Measurements from ENCODE around the gene SUCO. TPM values are rescaled to one million over a fixed set of nuclear protein-coding genes. Genes with fewer than 3 reads are reported as not detected.

SUCO gene
- total RNA-seq, 1 experiment from 2014 or later: 37.4 TPM

GRCh38 chr1:172613294-172613693 lies 80.3 kb downstream of the SUCO start:
- POLR2A ChIA-PET: no interaction called here
- CTCF ChIA-PET: no interaction called here
- no peaks in the 10 kb centered on the region for H3K27me3 Mint-ChIP-seq (ENCODE audit: low read depth)
- peaks cover 44% of the 10 kb centered on the region for H3K36me3 Mint-ChIP-seq
- H3K4me3 Mint-ChIP-seq: no peak overlapping the region
- ATAC-seq (no peak), DNase-seq (ENCODE audit: low spot score) (no peak)
- TF ChIP-seq ZNF423 (CRISPR knock-in tag; IDR thresholded peaks at IDR 0.05) (no peak), GABPB1 (CRISPR knock-in tag; IDR thresholded peaks at IDR 0.05) (no peak), USF1 (CRISPR knock-in tag; IDR thresholded peaks at IDR 0.05) (no peak), NR3C1 (CRISPR knock-in tag; conservative IDR thresholded peaks at IDR 0.05; ENCODE audit: low read depth) (no peak), CREB1 (CRISPR knock-in tag; IDR thresholded peaks at IDR 0.05) (no peak), ZNF232 (CRISPR knock-in tag; IDR thresholded peaks at IDR 0.05) (no peak), NR2C2 (CRISPR knock-in tag; IDR thresholded peaks at IDR 0.05) (no peak), IRF1 (CRISPR knock-in tag; IDR thresholded peaks at IDR 0.05) (no peak), KAT7 (CRISPR knock-in tag; IDR thresholded peaks at IDR 0.05; ENCODE audit: borderline replicate concordance) (no peak)
- H3K9me3 Mint-ChIP-seq: peaks cover 39% of the 10 kb centered on the region
- no peak overlapping the region for H3K27ac Mint-ChIP-seq
- peaks cover 9% of the 10 kb centered on the region for H3K4me1 Mint-ChIP-seq

DNA sequence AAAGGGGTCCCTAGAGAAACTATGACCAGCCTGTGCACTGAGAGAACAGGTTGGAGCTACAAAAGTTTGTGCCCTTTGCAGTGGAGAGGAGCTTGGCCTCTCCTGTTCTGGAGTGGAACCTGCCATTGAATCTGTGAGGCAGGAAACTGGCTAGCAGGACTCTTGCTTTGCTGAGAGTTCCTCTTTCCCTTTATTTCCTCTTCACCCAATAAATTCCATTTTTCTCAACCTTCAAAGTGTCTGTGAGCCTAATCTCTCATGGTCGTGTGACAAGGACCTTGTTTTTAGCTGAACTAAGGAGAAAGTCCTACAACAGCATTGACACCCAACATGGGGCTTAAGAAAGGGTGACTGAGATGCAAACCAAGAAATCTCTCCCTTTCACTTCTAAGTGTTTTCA lies 83.2 kb downstream of the SUCO start:
- H3K27me3 Mint-ChIP-seq (ENCODE audit: low read depth): no peaks in the 10 kb centered on the region; the same call in 1 of the 2 replicates
- ChIA-PET POLR2A (no interaction called here), CTCF (no interaction called here)
- peaks cover 55% of the 10 kb centered on the region for H3K36me3 Mint-ChIP-seq
- H3K4me1 Mint-ChIP-seq: peaks cover 9% of the 10 kb centered on the region
- H3K27ac Mint-ChIP-seq: no peak overlapping the region
- H3K4me3 Mint-ChIP-seq: no peak overlapping the region
- DNase-seq (ENCODE audit: low spot score): no peak
- H3K9me3 Mint-ChIP-seq: peaks cover 66% of the 10 kb centered on the region
- TF ChIP-seq JUN (CRISPR knock-in tag; IDR thresholded peaks at IDR 0.05) (no peak), IRF2 (CRISPR knock-in tag; IDR thresholded peaks at IDR 0.05; ENCODE audit: borderline replicate concordance, low read depth) (no peak), EMX1 (CRISPR knock-in tag; IDR thresholded peaks at IDR 0.05) (no peak), KAT7 (CRISPR knock-in tag; IDR thresholded peaks at IDR 0.05; ENCODE audit: borderline replicate concordance) (no peak), MYBL2 (CRISPR knock-in tag; IDR thresholded peaks at IDR 0.05) (no peak), ZNF138 (CRISPR knock-in tag; conservative IDR thresholded peaks at IDR 0.05) (no peak), SMAD4 (CRISPR knock-in tag; IDR thresholded peaks at IDR 0.05) (no peak), PRRX2 (CRISPR knock-in tag; IDR thresholded peaks at IDR 0.05) (no peak), ZBTB21 (CRISPR knock-in tag; IDR thresholded peaks at IDR 0.05; ENCODE audit: borderline replicate concordance) (no peak), AFF4 (CRISPR knock-in tag; IDR thresholded peaks at IDR 0.05; ENCODE audit: borderline replicate concordance) (no peak), GABPB1 (CRISPR knock-in tag; IDR thresholded peaks at IDR 0.05) (no peak), ZNF416 (CRISPR knock-in tag; IDR thresholded peaks at IDR 0.05) (no peak), FOXJ3 (CRISPR knock-in tag; IDR thresholded peaks at IDR 0.05; ENCODE audit: borderline replicate concordance) (no peak), E2F1 (CRISPR knock-in tag; IDR thresholded peaks at IDR 0.05) (no peak)
- TF ChIP-seq, protein P1, sequence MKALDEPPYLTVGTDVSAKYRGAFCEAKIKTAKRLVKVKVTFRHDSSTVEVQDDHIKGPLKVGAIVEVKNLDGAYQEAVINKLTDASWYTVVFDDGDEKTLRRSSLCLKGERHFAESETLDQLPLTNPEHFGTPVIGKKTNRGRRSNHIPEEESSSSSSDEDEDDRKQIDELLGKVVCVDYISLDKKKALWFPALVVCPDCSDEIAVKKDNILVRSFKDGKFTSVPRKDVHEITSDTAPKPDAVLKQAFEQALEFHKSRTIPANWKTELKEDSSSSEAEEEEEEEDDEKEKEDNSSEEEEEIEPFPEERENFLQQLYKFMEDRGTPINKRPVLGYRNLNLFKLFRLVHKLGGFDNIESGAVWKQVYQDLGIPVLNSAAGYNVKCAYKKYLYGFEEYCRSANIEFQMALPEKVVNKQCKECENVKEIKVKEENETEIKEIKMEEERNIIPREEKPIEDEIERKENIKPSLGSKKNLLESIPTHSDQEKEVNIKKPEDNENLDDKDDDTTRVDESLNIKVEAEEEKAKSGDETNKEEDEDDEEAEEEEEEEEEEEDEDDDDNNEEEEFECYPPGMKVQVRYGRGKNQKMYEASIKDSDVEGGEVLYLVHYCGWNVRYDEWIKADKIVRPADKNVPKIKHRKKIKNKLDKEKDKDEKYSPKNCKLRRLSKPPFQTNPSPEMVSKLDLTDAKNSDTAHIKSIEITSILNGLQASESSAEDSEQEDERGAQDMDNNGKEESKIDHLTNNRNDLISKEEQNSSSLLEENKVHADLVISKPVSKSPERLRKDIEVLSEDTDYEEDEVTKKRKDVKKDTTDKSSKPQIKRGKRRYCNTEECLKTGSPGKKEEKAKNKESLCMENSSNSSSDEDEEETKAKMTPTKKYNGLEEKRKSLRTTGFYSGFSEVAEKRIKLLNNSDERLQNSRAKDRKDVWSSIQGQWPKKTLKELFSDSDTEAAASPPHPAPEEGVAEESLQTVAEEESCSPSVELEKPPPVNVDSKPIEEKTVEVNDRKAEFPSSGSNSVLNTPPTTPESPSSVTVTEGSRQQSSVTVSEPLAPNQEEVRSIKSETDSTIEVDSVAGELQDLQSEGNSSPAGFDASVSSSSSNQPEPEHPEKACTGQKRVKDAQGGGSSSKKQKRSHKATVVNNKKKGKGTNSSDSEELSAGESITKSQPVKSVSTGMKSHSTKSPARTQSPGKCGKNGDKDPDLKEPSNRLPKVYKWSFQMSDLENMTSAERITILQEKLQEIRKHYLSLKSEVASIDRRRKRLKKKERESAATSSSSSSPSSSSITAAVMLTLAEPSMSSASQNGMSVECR (CRISPR knock-in tag; IDR thresholded peaks at IDR 0.05; ENCODE audit: borderline replicate concordance): no peak
- TF ChIP-seq, protein P2, sequence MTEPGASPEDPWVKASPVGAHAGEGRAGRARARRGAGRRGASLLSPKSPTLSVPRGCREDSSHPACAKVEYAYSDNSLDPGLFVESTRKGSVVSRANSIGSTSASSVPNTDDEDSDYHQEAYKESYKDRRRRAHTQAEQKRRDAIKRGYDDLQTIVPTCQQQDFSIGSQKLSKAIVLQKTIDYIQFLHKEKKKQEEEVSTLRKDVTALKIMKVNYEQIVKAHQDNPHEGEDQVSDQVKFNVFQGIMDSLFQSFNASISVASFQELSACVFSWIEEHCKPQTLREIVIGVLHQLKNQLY (CRISPR knock-in tag; IDR thresholded peaks at IDR 0.05): no peak
- TF ChIP-seq, protein P3, sequence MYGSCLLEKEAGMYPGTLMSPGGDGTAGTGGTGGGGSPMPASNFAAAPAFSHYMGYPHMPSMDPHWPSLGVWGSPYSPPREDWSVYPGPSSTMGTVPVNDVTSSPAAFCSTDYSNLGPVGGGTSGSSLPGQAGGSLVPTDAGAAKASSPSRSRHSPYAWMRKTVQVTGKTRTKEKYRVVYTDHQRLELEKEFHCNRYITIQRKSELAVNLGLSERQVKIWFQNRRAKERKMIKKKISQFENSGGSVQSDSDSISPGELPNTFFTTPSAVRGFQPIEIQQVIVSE (CRISPR knock-in tag; IDR thresholded peaks at IDR 0.05; ENCODE audit: borderline replicate concordance): no peak
- ATAC-seq: no peak

Data from WTC11 (cell line).